ENCODE measurements around the gene NXPH4.

- TF ChIP-seq POLR2AphosphoS5 (IDR thresholded peaks at IDR 0.05) (no peak), POLR2A (IDR thresholded peaks at IDR 0.05) (no peak), CTCF (IDR thresholded peaks at IDR 0.05) (no peak)
These were observed 49.6 kb upstream of the NXPH4 start for GRCh38 chr12:57166971-57167371.

Data from suprapubic skin (tissue), 4 donors.